ENCODE data around the gene PTPRK. TPM values are rescaled to one million over a fixed set of nuclear protein-coding genes. Genes with fewer than 3 reads are reported as not detected.

PTPRK gene
- total RNA-seq, 2 experiments from 2014 or later = 1.8 to 2.2 TPM

DNA sequence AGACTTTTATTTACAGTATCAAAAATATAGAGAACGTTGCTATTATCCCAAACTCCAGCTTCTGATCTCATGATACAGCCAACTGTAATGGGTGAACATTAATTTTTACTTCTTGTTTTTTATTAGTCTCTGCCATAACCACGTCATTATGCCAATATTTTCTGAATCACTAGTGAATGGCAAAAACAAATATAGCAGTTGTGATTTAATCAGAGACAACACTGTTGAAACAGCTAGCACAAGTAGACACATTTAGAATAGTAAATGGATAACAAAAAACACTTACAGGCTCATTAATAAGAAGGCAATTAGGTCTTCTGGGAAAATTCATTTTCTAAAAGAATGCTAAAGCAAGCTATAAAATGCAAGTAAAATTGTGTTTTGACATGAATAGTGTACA, 8.1 kb downstream of the PTPRK start:
- ChIA-PET POLR2A (no interaction called here), CTCF (interaction anchor here (0.8 kb wide), 1 partner anchor 19 kb away, joined by 3 read pairs; no protein-coding TSS in a partner anchor)
- intact Hi-C loops (cut with micrococcal nuclease) = loop anchor here (10.0 kb wide), 1 partner anchor 213 kb away; no protein-coding TSS in a partner anchor
- Mint-ChIP-seq H3K36me3 (no peaks in the 10 kb centered on the region), H3K4me3 (no peak overlapping the region), H3K9me3 (no peaks in the 10 kb centered on the region), H3K4me1 (ENCODE audit: low read depth) (no peaks in the 10 kb centered on the region), H3K27me3 (peaks cover 26% of the 10 kb centered on the region), H3K27ac (no peak overlapping the region)
- DNase-seq = no peak

DNA sequence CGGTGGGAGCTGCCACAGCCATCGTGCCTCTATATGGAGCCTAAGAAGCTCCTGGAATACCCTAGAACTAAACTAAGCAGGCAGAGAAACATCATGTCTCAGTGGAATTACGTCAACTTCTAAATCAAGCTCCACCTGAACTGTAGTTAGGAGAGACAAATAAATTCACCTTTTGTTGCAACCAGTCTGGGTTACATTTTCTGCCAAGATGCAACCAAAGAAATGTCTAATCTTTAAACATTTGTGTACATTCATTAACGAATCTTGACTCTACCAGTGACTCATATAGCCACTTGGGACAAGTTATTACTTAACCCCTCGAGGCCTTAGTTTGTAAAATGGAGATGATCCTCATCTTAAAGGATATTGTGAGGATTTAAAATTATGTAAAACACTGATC, 8.9 kb downstream of the PTPRK start:
- intact Hi-C loops (cut with micrococcal nuclease) = loop anchor here (10.0 kb wide), 1 partner anchor 213 kb away; no protein-coding TSS in a partner anchor
- Mint-ChIP-seq H3K27ac (no peak overlapping the region), H3K9me3 (no peaks in the 10 kb centered on the region), H3K27me3 (peaks cover 19% of the 10 kb centered on the region), H3K36me3 (no peaks in the 10 kb centered on the region), H3K4me3 (no peak overlapping the region), H3K4me1 (ENCODE audit: low read depth) (no peaks in the 10 kb centered on the region)
- ChIA-PET POLR2A (no interaction called here), CTCF (no interaction called here)
- DNase-seq = no peak

DNA sequence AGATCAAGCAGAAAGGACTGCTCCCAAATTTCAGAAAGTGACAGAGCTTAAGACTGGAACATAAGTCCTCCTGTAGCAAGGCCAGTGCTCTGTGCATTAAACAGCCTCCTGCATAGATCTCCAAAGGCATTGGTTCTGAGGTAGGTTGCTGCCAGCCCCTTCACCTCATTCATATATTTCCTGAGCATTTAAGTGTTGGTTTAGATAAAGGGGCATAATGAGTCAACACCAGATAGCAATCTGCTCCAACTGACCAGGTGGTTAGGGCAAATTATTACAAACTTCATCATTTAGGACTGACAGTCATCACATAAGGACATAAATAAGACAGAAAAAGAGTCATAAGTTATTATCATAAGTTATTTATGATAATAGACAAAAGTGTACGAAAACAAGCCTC, 10.7 kb downstream of the PTPRK start:
- intact Hi-C loops (cut with micrococcal nuclease) = loop anchor here (10.0 kb wide), 1 partner anchor 215 kb away; no protein-coding TSS in a partner anchor
- no peak for DNase-seq
- no peaks in the 10 kb centered on the region for H3K36me3 Mint-ChIP-seq
- H3K4me1 Mint-ChIP-seq (ENCODE audit: low read depth) = no peaks in the 10 kb centered on the region
- no peak overlapping the region for H3K4me3 Mint-ChIP-seq
- CTCF ChIA-PET = no interaction called here
- peaks cover 10% of the 10 kb centered on the region for H3K27me3 Mint-ChIP-seq
- POLR2A ChIA-PET = no interaction called here
- H3K9me3 Mint-ChIP-seq = no peaks in the 10 kb centered on the region
- no peak overlapping the region for H3K27ac Mint-ChIP-seq

DNA sequence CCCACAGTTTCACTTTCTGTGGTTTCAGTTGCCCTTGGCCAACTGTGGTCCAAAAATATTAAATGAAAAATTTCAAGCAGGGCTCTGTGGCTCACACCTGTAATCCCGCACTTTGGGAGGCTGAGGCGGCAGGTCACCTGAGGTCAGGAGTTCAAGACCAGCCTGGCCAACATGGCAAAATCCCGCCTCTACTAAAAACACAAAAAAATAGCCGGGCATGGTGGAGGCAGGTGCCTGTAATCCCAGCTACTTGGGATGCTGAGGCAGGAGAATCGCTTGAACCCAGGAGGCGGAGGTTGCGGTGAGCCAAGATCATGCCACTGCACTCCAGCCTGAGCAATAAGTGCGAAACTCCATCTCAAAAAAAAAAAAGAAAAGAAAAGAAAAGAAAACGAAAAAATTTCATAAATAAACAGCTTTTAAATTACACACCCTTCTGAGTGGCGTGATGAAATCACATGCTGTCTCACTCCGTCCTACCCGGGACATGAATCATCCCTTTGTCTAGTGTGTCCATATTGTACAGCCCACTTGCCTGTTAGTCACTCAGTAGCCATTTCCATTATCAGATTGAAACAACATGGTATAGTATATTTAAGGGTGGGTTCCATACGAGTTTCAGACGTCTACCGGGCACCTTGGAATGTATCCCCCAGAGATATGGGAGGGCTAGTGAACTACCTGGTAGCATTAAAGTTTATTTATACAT, 11.7 kb downstream of the PTPRK start:
- ChIA-PET POLR2A (interaction anchor here (0.5 kb wide), 1 partner anchor 1328 kb away, joined by 5 read pairs; no protein-coding TSS in a partner anchor), CTCF (no interaction called here)
- no peaks in the 10 kb centered on the region for H3K36me3 Mint-ChIP-seq
- H3K27ac Mint-ChIP-seq = no peak overlapping the region
- H3K27me3 Mint-ChIP-seq = peaks cover 8% of the 10 kb centered on the region
- no peak overlapping the region for H3K4me3 Mint-ChIP-seq
- intact Hi-C loops (cut with micrococcal nuclease) = no loop called here
- no peaks in the 10 kb centered on the region for H3K9me3 Mint-ChIP-seq
- no peaks in the 10 kb centered on the region for H3K4me1 Mint-ChIP-seq (ENCODE audit: low read depth)
- no peak for DNase-seq

DNA sequence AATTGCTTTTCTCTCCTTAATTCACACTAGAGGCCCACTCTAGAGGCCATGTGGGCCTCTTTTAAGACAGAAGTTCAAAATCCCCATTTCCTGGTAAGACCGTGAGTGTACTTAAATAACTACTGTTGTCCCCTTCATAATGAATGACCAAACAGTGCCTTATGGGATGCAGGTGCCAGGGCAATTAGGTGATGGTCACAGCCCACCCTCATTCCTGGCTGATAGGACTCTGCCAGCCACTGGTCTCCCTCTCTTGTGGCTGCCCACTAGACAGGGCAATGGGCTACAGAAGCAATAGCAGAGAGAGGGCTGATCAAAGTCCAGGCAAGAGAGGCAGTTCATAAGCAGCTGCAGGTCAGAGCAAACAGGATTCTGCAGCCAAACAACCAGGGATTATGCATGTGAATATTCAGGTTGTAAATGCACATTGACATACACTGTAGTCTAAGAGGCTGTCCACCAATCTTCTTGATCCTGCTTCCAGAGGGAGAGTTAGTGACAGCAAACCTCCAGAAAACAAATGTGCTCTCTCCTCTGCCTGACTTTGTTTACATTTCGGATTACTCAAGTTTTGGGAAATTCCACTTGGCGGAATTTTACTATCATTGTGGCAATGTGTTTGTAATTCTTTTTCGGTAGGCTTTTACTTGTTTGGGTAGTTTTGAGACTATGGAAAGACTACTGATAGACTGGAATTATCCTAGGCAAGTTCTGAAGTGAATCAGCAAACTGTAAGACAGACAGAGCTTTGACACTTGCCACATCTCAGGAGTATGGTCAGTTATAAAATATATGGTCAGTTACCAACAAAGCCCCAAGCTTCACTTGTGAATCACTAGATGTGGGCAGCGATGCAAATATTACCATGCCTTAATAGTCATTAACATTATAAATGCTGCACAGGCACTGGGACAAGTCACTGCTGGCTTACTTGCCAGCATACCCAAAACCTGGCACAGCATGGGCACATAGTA, 12.8 kb downstream of the PTPRK start:
- CTCF ChIA-PET = no interaction called here
- H3K36me3 Mint-ChIP-seq = no peaks in the 10 kb centered on the region
- no peak for DNase-seq
- POLR2A ChIA-PET = no interaction called here
- no peak overlapping the region for H3K4me3 Mint-ChIP-seq
- no peaks in the 10 kb centered on the region for H3K4me1 Mint-ChIP-seq (ENCODE audit: low read depth)
- H3K9me3 Mint-ChIP-seq = no peaks in the 10 kb centered on the region
- intact Hi-C loops (cut with micrococcal nuclease) = no loop called here
- H3K27ac Mint-ChIP-seq = no peak overlapping the region
- H3K27me3 Mint-ChIP-seq = peaks cover 7% of the 10 kb centered on the region

DNA sequence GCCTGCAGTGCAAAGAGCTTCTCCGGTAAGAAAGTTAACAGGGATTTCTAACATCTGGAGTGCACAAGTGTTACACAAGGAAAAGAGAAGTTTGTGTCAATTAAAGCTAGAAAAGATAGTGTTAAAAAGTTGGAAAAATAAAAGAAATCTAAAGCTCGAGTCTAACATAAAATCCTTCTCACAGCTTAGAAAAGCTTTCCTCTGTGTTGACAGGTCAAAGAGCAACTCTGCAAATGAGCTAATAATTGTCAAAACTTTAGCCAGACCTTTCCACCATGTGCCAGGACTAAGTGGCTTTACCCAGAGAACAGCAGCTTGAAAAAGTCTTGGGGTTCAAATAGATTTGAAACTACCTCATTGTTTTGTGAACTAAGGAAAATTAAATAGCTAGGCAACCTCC, 14.8 kb downstream of the PTPRK start:
- H3K27ac Mint-ChIP-seq = no peak overlapping the region
- intact Hi-C loops (cut with micrococcal nuclease) = no loop called here
- no peaks in the 10 kb centered on the region for H3K9me3 Mint-ChIP-seq
- H3K36me3 Mint-ChIP-seq = no peaks in the 10 kb centered on the region
- POLR2A ChIA-PET = no interaction called here
- H3K4me1 Mint-ChIP-seq (ENCODE audit: low read depth) = no peaks in the 10 kb centered on the region
- peaks cover 3% of the 10 kb centered on the region for H3K27me3 Mint-ChIP-seq
- H3K4me3 Mint-ChIP-seq = no peak overlapping the region
- DNase-seq = no peak
- CTCF ChIA-PET = no interaction called here

DNA sequence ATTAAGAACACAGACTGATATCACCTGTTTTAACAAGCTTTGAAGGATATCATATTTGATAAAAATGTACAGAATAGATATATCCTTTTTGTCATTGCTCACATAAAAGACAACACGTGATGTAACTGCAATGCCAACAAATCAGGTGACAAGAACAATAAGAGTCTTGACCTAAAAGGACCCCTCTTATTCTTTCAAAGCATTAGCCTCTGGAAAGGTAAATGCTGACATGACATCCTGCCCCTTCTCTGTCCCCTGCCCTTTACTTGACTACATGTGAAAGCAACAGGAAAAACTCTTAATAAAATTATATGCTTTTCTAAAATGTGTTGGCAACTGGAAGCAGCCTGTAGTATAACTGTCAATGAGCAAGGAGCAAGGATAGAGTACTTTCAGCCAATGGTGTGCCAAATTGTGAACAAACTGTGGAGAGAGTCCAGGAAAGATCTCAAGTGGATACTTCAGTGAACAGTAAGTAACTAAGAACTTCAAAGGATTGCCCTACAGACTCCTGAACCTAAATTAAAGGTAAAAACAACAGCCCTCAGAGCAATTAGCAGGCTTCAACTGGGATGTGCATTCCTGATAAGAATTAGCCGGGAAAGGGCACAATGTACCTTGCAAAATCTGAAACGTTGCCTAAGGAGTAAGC, 16.3 kb downstream of the PTPRK start:
- POLR2A ChIA-PET = no interaction called here
- intact Hi-C loops (cut with micrococcal nuclease) = no loop called here
- H3K27ac Mint-ChIP-seq = no peak overlapping the region
- no peak for DNase-seq
- H3K4me1 Mint-ChIP-seq (ENCODE audit: low read depth) = no peaks in the 10 kb centered on the region
- H3K9me3 Mint-ChIP-seq = no peaks in the 10 kb centered on the region
- no peak overlapping the region for H3K4me3 Mint-ChIP-seq
- CTCF ChIA-PET = no interaction called here
- no peaks in the 10 kb centered on the region for H3K36me3 Mint-ChIP-seq
- H3K27me3 Mint-ChIP-seq = peaks cover 2% of the 10 kb centered on the region

DNA sequence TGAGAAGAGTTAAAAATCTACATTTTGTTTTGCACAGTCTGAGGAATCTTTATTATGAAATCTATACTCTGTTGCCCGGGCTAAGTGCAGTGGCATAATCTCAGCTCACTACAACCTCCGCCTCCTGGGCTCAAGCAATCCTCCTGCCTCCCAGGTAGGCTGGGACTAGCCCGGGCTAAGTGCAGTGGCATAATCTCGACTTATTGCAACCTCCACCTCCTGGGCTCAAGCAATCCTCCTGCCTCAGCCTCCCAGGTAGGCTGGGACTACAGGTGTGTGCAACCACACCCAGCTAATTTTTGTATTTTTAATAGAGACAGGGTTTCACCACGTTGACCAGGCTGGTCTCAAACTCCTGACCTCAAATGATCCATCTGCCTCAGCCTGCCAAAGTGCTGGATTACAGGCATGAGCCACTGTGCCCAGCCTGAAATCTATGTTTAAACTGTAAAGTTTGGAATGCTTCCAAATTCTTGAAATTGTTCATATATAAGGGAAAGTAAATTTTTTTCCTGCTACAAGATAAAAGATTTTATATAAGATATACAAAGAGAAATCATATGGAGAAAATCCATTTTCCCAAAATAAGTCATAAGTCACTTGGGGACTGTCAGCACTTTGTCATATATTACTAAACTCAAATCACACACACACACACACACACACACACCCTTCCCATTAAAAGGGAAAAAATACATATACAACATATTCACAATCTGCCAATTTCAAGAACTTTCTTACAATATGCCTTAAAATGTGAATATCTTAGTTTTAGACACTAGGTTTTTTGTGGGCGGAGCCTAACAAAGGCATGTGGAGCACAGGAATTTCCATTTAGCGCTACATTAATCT, 19.4 kb downstream of the PTPRK start:
- H3K27me3 Mint-ChIP-seq = peaks cover 2% of the 10 kb centered on the region

DNA sequence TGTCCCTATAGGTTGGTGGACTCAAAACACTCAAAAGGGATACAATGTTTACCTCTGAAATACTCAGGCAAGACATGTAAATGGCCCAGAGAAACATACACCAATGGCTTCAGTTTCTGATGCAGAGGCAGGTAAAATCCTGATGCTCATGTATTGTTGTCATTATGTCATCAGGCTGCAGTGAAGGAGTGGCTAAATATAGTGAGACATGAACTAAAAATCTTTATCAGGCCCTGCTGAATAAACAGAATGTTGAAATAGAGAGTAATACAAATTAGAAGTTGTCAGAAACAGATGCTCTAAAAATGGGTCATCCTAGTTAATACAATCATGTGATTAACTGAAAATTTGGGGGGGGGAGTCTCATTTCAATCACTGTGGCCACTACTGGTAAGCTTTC, 20.4 kb downstream of the PTPRK start:
- no peak overlapping the region for H3K27ac Mint-ChIP-seq
- DNase-seq = no peak
- H3K27me3 Mint-ChIP-seq = peaks cover 2% of the 10 kb centered on the region
- no peaks in the 10 kb centered on the region for H3K9me3 Mint-ChIP-seq
- CTCF ChIA-PET = no interaction called here
- H3K36me3 Mint-ChIP-seq = no peaks in the 10 kb centered on the region
- POLR2A ChIA-PET = interaction anchor here (0.6 kb wide), 1 partner anchor 125 kb away, joined by 4 read pairs; no protein-coding TSS in a partner anchor
- no peaks in the 10 kb centered on the region for H3K4me1 Mint-ChIP-seq (ENCODE audit: low read depth)
- intact Hi-C loops (cut with micrococcal nuclease) = no loop called here
- no peak overlapping the region for H3K4me3 Mint-ChIP-seq

More for the DNA sequence above, 19.4 kb downstream of the PTPRK start:
- intact Hi-C loops (cut with micrococcal nuclease) = no loop called here
- ChIA-PET CTCF (interaction anchor here (0.6 kb wide), 1 partner anchor 19 kb away, joined by 3 read pairs; the partner anchor contains the start of gene PTPRK), POLR2A (no interaction called here)
- Mint-ChIP-seq H3K36me3 (no peaks in the 10 kb centered on the region), H3K9me3 (no peaks in the 10 kb centered on the region), H3K4me3 (no peak overlapping the region), H3K27ac (no peak overlapping the region), H3K4me1 (ENCODE audit: low read depth) (no peaks in the 10 kb centered on the region)
- DNase-seq = no peak

DNA sequence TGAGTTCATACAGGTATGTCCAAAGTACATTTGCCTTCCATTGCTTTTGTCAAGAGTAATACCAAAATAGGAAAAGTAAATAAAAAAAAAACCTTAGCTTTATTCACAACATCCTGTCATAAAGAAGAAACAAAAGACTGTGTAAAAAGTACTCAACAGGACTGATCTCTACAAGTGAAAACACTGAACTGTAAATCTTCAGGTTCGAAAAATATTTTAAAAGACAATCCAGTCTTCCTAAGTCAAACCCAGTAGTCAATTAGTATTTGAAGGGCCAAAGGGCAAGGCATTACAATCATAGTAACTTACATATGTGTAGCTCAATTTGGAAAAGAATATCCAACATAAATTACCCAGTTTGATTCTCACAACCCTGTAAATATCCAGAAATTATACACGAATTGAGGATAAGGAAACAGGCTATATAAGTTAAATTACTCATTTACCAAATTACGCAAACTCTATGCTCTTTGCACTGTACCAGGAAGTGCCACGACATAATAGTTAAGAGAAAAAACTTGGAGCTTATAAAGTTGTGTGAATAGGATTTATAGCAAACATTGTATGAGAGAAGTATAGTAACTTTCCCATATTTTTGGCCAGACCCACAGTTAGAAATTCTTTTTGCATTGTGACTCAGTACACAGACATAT, 21.2 kb downstream of the PTPRK start:
- no peaks in the 10 kb centered on the region for H3K9me3 Mint-ChIP-seq

DNA sequence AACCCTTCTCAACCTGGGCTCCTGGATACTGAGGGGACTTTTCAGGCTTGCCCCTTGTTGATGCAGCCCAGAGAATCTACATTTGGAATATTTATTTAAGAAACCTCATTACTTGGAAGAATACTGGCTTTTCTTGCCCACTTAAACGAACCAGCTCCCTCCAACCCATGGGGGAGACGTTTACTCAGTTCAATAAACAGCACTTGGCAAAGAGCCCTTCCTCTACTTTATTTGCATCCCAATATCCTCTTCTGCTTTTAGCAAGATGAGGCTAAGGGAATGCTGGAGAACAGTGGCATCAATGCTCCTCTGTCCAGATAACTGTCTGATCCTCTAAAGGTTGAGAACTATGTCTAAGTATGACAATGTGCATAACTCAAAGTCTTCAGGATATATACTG, 22.2 kb downstream of the PTPRK start:
- DNase-seq = no peak
- Mint-ChIP-seq H3K27ac (no peak overlapping the region), H3K4me1 (ENCODE audit: low read depth) (no peaks in the 10 kb centered on the region), H3K4me3 (no peak overlapping the region), H3K27me3 (peaks cover 5% of the 10 kb centered on the region), H3K9me3 (no peaks in the 10 kb centered on the region), H3K36me3 (no peaks in the 10 kb centered on the region)
- POLR2A ChIA-PET = no interaction called here
- CTCF ChIA-PET = no interaction called here
- intact Hi-C loops (cut with micrococcal nuclease) = no loop called here

More for the DNA sequence above, 21.2 kb downstream of the PTPRK start:
- ChIA-PET CTCF (no interaction called here), POLR2A (interaction anchor here (0.6 kb wide), 1 partner anchor 124 kb away, joined by 4 read pairs; no protein-coding TSS in a partner anchor)
- intact Hi-C loops (cut with micrococcal nuclease) = no loop called here
- Mint-ChIP-seq H3K4me1 (ENCODE audit: low read depth) (no peaks in the 10 kb centered on the region), H3K4me3 (no peak overlapping the region), H3K27me3 (peaks cover 2% of the 10 kb centered on the region), H3K27ac (no peak overlapping the region), H3K36me3 (no peaks in the 10 kb centered on the region)
- DNase-seq = no peak

Measured in activated CD4-positive, alpha-beta memory T cell treated with anti-CD3 and anti-CD28 coated beads for 36 hours (primary cell).